ENCODE results near the gene PRDM11.
"Not testable (repeated sequence)": the region's sequence is repeated elsewhere in the genome, so short reads cannot be mapped to it uniquely, and the experiment has no call there.

The PRDM11 gene

DNA sequence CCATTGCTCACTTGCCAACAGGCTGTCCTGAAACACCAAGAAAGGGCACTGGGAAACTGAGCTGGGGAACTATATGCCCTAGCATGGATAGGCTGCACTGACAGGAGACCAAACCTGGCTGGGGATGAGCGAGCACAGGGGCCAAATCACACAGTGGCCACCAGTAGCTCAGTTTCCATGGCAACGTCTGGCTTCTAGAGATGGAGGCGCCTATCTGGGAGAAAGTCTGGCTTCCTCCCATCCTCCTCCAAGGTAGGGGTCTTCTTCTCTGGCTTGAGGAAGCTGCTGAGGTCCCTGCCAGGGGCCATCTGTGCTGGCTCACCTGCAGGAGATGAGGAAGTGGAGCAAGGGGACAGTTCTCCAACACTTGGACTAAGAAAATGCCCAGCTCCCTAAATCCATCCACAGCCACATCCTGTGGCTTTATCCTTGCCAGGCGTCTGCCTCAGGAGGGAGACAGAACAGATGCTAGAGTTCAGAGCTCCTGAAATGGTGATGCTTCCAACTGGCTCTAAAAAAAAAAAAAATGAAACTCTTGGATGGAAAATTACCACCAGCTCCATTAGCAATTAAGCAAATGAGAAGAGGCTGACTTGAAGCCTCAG, 91.4 kb downstream of the PRDM11 start:
- no peak for DNase-seq

DNA sequence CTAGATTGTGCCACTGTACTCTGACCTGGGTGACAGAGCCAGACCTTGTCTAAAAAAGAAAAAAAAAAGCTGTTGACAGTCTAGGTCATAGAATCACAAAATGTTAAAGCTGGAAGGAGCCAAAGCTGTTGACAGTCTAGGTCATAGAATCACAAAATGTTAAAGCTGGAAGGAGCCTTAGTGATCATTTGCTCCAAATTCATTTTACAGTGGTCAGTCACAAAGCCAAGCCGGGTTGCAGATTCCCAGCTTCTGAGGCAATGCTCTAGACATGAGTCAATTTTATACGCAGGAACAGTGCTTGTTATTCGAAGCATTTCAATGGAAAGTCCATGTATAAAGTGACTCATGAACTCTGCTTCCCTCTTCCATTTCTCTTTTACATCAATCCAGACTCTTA, 92.3 kb downstream of the PRDM11 start:
- no peak for DNase-seq

DNA sequence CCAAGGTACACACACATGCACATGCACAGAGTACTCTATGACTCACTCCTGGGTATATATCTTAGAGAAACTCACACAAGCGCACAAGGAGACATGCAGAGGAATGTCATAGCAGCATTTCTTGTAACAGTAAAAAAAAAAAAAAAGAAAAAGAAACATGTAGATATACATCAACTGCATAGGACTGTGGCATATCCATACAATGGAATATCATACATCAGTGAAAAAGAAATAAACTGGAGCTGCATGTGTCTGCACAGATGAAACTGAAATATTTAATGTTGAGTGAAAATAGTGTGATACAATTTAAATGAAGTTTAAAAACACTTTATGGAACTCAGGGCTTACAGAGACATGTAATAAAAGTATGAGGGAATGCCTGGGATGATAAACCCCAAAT, 93.3 kb downstream of the PRDM11 start:
- DNase-seq, result no peak

DNA sequence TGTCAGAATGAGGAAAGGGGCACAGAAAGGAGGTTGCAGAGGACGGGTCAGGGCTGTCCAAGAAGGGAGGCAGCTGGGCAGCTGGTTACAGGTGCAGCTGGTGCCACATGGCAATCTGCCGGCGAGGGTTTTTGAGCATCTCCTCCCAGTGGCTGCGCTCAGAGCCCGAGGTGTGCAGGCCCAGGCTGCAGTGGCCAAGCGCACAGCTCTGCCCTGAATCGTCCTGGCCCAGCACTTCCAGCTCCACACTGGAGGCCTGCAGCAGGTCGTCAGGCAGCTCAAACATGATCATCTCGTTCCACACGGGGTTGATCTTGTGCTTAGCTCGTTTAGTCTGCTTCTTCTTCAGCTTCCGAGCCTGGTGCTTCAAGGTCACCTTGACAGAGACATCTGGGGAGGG, 97.5 kb downstream of the PRDM11 start:
- no peak for DNase-seq

DNA sequence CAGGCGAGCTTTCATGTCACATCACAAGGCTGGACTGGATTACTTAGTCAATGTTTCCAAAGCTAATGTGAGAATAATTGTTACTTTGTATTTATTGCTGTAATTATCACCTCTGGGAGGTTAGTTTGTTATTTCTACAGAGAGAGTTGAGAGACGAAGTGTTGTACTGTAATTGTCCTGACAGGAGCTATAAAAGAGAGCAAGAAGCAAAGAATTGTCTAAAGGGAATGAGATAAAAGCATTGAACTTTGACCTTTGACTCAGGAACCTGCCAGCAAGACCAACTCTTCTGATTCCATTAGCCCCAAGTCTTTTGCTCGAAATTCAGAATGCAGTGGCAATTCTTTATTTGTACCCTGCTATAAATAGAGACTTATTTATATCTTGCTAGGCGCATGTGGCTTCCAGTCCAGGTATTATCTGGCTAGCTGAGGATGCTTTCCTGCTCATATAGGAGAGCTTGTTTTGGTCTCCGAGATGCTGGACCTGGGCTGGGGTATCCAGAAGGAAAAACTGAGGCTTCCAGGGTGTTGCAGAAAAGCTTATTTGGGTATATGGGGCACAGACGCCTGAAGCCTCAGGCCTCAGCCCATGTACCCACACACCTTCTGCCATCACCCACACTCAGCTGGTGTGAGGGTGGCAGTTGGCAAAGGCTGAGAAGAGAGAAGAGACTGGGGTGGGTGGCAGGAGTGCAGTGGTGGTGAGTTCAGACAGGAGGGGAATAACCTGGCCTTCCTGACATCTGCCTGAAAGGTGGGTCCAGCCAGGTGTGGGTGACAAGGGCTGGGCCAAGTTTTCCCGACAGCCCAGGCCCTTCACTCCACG, 99.0 kb downstream of the PRDM11 start:
- DNase-seq, result no peak

DNA sequence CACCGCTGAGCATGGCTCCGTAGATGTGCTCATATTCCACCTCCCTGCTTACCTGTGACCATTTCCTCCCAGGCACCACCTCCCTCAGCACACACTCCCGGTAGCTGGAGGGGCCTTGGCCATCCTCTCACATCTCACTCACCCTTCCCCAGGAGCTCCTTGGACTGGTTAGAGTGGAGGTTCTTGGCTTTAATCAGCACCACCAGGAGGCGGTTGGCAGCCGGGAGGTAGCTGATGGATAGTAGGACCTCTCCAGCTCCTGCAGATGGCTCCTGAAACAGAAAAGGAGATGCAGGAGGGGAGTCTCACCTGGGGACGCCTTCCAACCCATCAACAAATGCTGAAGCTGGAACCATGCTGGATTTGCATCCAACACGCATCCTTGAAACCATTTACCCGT, 99.8 kb downstream of the PRDM11 start:
- DNase-seq, result no peak

DNA sequence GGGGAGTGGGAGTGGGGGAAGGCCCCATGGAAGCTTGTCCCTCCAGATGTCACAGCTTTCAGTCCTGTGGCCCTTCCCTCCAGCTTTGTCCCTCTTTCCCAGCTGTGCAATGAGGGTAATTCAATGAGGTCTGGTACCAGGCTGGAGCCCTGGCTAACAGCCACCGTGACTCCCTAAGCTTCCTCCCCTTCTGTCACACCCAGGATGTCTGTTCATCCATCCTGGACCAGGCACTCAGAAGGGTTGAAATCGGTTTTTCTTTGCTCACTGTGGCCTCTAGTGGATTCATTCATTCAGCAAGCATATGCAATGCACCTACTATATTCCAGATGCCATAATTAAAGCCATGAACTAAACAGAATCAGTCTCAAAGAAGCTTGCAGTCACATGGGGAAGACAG, 101.0 kb downstream of the PRDM11 start:
- DNase-seq, result no peak

DNA sequence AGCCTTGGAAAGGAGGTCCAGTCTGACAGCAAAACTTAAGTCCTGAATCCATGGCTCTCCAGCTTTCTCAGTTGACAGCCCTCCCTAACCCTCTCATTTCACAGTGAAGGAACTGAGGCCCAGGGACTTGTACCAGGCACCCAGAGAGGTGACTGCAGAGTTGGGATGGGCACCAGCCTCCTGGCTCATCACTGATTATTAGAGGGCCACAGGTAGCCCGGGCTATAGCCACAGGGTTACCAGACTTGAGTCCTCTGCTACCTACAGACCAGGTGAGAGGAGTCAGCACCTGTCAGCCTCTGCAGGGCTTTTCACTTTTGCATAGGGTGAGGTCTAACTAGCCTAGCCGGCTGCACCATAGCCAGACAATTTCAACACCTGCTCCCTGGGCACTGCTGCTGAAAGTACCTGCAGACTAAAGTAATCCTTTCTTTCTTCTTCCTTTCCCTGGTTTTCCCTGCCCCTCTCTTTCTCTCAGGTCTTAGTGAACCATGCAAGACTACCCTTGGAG, 102.1 kb downstream of the PRDM11 start:
- DNase-seq, result no peak

DNA sequence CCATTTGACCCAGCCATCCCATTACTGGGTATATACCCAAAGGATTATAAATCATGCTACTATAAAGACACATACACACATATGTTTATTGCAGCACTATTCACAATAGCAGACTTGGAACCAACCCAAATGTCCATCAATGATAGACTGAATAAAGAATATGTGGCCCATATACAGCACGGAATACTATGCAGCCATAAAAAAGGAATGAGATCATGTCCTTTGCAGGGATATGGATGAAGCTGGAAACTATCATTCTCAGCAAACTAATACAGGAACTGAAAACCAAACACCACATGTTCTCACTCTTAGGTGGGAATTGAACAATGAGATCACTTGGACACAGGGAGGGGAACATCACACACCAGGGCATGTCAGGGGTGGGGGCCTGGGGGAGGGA, 102.9 kb downstream of the PRDM11 start:
- not testable (repeated sequence) for DNase-seq

DNA sequence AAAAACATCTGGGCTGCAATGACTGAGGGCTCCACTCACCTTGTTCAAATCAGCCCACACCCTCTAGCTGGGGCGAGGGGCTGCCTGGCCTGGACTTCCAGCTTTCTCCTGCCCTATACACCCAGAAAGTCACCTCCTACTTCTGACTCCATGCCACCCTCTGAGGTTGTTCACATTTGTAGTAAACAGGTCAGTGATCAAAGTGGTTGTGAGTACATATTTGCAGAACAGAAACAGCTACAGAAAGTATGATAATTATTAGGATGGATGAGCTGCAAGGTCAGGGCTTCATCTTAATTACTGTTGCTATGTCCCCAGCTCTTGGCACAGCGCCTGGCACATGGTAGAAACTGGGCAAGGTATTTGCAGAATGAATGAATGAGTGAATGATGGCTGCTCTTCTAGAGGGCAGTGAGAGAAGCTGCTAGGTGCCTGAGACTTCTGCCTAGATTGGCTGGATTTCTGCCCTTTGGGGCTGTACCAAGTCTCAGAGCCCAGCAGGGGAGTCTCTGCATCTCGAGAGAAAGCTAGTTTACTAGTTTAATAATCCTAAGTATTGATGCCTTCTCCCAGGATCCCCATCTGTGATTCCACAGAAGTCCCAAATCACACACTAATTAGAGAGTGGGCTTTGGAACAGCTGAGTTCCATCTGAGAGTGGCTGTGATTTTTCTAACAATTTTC, 103.7 kb downstream of the PRDM11 start:
- peak; percentile 9 for DNase-seq

DNA sequence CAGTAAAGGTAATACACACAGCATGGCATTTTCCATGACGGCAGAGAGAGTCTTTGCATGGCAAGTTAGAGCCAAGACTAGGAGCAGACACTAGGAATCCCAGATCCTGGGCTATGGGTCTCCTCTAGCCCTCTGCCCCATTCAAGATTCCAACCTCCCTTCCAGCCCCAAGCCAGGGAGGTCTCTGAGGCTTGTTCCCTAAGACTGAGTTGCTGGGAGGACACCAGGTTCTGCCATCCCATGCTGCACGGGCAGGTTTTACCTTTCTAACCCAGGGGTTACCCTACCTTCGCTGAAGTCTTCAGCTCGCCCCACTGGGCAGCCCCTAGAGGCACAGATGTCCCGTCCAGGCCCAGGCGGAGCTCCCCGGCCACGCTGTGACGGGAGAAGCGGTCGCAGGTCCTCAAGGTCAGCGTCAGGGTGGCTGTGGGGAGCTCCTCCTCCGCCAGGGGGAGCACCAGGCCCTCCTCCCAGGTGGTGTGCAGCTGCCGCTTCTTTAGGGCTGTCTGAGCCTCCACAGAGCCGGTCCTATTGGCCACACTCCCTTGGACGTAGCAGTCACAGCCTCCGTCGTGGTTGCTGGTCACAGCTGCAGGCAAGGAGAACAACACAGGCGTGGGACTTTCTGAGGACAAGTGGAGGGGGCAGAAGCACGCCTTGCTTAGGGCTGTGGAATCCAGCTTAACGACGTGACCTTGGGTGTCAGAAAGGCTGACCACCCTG, 105.9 kb downstream of the PRDM11 start:
- DNase-seq, result peak; percentile 59

DNA sequence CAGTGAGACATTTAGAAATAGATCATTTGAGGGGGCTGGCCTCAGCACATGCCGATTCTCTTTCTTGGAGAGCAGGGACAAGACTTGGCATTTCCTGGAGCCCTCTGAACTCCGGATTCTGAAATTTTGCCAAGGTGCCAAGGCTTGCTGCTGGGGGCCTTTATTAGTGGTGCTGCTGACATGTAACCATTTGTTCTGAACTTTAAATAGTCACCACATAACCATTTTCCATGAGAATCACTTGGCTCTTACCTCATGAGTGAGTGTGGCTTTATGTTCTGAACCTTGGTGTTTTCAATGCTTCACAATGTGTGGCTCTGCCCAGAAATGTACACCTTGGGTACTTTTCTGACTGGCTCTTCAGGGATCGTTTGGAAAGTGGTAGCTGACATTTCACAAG, 106.4 kb downstream of the PRDM11 start:
- no peak for DNase-seq

DNA sequence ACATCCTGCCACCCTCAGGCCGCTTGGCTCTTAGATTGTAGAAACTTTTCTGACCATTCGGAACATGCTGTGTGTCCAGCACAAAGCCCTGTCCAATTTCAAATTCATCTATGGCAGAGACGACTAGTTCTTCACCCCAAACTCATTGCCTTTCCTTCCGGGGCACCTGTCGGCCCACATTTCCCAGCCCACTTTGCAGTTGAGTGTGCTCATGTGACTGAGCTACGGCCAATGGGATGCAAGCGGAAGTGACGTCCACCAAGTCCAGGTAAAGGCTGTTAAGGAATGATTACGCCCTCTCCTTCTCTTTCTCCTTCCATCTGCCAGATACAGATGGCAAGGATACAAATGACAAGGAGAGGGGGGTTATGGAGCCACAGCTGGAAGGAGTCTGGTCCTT, 107.2 kb downstream of the PRDM11 start:
- no peak for DNase-seq

DNA sequence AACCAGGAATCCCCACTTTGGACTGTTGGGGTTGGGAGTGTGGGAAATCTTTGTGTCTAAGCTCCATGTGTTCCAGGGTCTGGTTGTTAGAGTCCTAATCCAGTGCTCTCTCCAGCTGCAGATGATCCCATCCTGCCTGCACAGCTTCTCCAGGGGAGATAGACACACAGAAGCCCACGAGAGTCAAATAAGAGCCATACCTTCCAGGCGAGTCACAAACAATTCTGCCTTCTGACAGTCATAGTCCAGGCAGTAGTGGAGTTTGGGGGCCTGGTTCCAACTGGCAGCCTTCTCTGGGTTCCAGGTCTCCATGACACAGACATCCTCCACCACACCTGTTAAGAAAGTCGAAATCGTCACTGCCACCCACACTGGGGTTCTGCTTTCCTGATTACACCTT, 107.6 kb downstream of the PRDM11 start:
- DNase-seq, result no peak

DNA sequence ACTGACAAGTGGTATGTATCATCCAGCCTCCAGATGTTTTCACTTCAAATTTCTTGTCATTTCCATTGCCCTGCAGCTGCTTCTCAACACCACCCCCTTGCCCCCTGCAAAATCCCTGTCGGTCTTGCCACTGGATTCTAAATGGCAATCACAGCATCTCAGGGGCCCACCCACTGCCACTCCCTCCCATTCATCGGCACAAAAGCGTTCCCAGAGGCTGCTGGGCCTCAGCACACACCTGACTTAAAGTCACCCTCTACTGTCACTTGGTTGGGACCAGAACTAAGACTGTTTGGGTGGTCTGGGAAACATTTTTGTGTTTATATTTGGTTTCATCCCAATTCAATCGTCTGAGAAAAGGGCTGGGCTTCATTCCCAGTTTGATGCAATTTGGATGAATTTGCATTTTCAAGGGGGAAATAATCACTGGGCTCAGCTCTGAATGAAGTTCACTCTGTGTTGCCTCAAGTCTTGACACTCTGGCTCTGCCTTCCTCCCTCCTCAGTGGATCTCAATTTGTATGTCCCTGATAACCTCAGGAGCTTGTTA, 112.6 kb downstream of the PRDM11 start:
- no peak for DNase-seq

DNA sequence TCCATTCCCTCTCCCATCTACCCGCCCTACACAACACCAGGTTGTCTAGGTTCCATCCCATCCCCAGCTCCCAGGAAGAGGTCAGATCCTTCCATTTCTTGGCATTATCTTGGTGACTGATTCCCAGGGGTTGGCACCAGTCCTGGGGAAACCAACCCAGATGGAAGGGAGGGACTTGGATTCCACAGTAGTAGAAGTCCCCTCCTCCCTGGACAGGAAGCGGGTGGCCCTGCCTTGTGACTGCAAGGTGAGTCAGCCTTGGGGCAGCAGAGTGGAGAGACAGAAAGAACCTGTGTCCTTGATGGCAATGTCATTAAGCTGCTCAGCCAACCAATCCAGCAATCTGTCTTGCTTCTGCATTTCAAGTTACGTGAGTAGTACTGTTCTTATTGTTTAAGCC, 113.2 kb downstream of the PRDM11 start:
- no peak for DNase-seq

DNA sequence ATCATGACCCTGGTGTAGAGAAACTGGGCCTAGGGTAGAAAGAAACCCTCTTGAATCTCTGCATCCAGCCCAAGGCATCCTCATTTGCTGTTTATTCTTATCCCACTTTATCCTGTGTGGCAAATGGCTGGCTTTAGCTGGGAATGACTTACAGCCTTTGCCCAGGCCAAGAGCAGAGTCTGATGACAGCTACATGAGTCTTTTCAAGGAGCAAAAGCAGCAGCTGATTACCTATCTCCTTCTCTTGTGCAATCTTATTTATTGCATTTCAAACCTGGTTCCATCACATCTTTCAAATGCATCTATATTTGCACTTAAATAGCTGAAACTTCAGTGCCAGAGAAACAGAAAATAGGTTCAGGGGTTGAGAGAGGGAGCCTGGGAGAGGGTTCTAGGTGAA, 113.6 kb downstream of the PRDM11 start:
- DNase-seq, result no peak

DNA sequence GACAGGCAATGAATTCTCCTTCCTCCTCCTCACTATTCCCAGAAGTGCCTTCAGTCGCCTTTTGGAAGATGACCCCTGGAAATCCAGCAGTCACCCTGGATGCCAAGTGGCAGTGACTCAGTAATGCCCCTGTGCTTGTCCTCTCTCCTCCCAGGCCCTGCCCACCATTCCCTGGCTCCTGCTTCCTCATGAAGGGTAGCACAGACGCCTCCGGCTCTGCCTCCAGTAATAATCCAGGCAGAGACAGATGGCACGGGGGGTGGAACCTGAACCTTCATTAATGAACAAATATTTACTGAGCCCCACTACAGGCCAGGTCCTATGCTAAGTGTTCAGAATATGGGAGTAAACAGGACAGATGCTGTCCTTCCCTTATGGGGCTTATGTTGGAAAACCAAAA, 116.5 kb downstream of the PRDM11 start:
- no peak for DNase-seq

DNA sequence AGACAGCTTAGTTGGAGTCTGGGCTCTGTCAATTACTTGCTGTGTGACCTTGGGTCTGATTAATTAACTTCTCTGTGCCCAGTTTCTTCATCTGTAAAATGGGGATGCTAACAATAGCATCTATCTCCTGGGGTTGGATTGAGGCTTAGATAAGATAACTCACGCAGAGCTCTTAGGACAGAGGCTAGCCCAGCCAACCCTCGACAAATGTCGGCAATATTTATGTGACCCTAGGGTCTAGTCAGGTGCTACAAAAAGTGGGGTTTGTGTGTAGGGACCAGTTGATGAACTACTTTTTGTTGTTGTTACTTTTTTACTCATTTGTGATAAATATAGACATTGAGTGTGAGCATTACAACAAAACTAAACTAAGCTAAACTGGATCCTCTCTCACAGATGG, 117.3 kb downstream of the PRDM11 start:
- no peak for DNase-seq

DNA sequence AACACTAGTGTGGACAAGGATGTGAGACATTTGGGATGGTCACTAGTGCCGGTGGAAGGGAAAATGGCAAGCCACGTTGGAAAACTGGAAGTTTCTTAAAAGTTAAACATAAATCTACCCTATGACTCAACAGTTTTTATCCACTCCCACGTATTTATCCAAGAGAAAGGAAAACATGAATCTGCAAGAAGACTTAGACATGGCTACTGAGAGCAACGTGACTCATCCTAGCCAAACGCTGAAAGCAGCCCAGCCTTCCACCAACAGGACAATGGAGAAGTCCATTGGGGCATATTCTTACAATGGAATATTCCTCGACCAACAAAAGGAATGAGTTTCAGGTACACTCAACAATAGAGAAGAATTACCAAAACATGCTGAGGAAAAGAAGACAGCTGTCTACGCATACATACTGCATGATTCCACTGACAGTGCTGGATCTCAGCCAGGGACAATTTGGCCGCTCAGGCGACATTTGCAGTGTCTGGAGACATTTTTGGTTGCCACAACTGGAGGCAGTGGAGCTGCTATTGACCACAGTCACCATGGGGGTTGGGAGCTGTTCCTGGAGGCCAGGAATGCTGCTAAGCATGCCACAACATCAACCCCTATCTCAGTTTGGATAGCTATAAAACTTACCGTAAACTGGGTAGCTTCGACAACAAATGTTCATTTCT, 118.5 kb downstream of the PRDM11 start:
- no peak for DNase-seq

DNA sequence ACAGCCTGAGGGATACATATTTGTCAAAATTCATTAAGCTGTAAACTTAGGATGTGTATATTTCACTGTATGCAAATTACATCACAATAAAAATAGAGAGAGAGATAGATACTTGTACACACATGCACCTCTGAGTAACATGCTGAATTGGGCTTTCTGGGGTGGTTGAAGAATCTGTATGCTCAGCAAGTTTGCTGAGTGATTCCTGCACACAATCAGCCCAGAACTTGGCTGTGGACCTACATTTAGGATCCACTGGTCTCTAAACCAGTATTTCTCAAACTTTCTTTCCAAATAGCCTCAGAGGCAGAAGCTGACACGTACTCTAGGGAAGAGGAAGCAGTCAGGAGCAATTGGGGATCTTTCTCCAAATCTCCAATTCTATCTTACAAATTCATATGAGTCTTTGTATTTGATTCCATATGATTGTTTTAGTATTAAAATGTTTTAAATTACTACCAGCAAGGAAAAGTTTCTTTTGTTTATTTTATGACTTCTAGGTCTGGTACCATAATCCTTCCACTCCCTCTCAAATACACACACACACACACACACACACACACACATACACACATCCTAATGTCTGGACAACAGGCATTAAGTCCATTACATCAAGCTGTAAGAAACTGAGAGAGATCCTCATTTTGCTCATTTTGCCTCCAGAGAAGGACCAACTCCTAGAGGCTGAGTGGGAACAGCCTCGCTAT, 119.7 kb downstream of the PRDM11 start:
- no peak for DNase-seq

DNA sequence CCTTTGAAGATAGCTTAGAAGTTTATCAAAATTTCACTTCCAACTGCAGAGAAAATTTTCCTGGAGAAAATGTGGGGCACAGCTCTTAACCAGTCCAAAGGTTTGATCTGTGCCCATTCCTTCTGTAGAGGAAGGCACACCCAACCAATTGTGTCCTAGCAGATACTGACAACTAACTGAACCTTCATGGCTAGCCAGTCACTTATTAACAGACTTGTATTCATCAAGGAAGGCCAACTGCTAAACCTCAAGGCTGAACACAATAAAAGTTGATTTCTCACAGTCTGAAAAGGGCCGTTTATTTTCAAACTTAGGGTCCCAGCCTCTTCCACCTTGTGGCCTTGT, 120.2 kb downstream of the PRDM11 start:
- DNase-seq, result no peak
